Left ventricle myocardium inferior (tissue), 1 donor: Measurements from ENCODE around the gene SAP25. TPM values are rescaled to one million over a fixed set of nuclear protein-coding genes. Genes with fewer than 3 reads are reported as not detected.

ENCODE experiments used
- DNase-seq: peaks from one replicate; pipeline ENCODE4 v3.0.0-alpha.2; 2020
- H3K27ac ChIP-seq: fragments of 200-600 bp; replicated peaks from 2 replicates; pipeline ENCODE4 v1.8.0; 2021
- H3K27me3 ChIP-seq: fragments of 200-600 bp; 2 replicates; pipeline ENCODE4 v1.8.0; 2021; ENCODE audit warnings: low read depth
- H3K36me3 ChIP-seq: fragments of 200-600 bp; 2 replicates; pipeline ENCODE4 v1.8.0; 2021
- H3K4me1 ChIP-seq: fragments of 200-600 bp; 2 replicates; pipeline ENCODE4 v1.8.0; 2021
- H3K4me3 ChIP-seq: fragments of 200-600 bp; 2 replicates; pipeline ENCODE4 v1.8.0; 2021; ENCODE audit warnings: mild to moderate bottlenecking, moderate library complexity
- H3K9me3 ChIP-seq: fragments of 200-600 bp; replicated peaks from 2 replicates; pipeline ENCODE4 v1.8.0; 2021
- CTCF ChIP-seq: fragments of 200-600 bp; IDR thresholded peaks from 2 replicates; pipeline ENCODE4 v1.8.0; 2021; ENCODE audit warnings: antibody characterized with exemption, mild to moderate bottlenecking, borderline replicate concordance
- intact Hi-C: fragments of 100-400 bp; cut with micrococcal nuclease; formaldehyde crosslinking; loops from one replicate; pipeline ENCODE4 v1.11.0; 2022
- total RNA-seq: library from RNA; stranded (reverse); fragmentation: NEBNext Ultra II Directional; extraction: Animal tissue kit (Norgen Biotek cat#: 25700); gene quantifications from one replicate; pipeline ENCODE4 v1.2.1, GENCODE V29; 2021
- donor health status: DM: no; HTN: yes; CAD: no; lungs with severe emphysema.

SAP25 gene
- total RNA-seq, 1 donor from 2014 or later, result 1.1 TPM

- TF ChIP-seq CTCF, result no peak
- peaks cover under 1% of the 10 kb centered on the region for H3K4me1 ChIP-seq
- H3K9me3 ChIP-seq, result no peaks in the 10 kb centered on the region
- H3K4me3 ChIP-seq, result no peak overlapping the region
- peaks cover 75% of the 10 kb centered on the region for H3K36me3 ChIP-seq
- no peak overlapping the region for H3K27ac ChIP-seq
- no peaks in the 10 kb centered on the region for H3K27me3 ChIP-seq
- no peak for DNase-seq
- intact Hi-C loops, result no loop called here
Measured at GRCh38 chr7:100576384-100576993, 2.8 kb upstream of the SAP25 start.

- no peak for DNase-seq
- Histone ChIP-seq H3K4me1 (no peaks in the 10 kb centered on the region), H3K4me3 (no peak overlapping the region), H3K27ac (no peak overlapping the region), H3K9me3 (no peaks in the 10 kb centered on the region), H3K27me3 (no peaks in the 10 kb centered on the region), H3K36me3 (peaks cover 69% of the 10 kb centered on the region)
- intact Hi-C loops, result no loop called here
- TF ChIP-seq CTCF, result no peak
Measured at GRCh38 chr7:100575746-100576383, 2.2 kb upstream of the SAP25 start.

GRCh38 chr7:100575206-100575631 is 1.5 kb upstream of the SAP25 start:
- H3K4me3 ChIP-seq, result no peak overlapping the region
- intact Hi-C loops, result no loop called here
- H3K4me1 ChIP-seq, result peaks cover 4% of the 10 kb centered on the region
- TF ChIP-seq CTCF, result no peak
- no peak overlapping the region for H3K27ac ChIP-seq
- no peaks in the 10 kb centered on the region for H3K9me3 ChIP-seq
- peaks cover 64% of the 10 kb centered on the region for H3K36me3 ChIP-seq
- DNase-seq, result no peak
- H3K27me3 ChIP-seq, result no peaks in the 10 kb centered on the region

GRCh38 chr7:100574362-100575205 is 884 bp upstream of the SAP25 start:
- peaks cover 58% of the 10 kb centered on the region for H3K36me3 ChIP-seq
- H3K9me3 ChIP-seq, result no peaks in the 10 kb centered on the region
- TF ChIP-seq CTCF, result no peak
- intact Hi-C loops, result no loop called here
- no peak overlapping the region for H3K27ac ChIP-seq
- DNase-seq, result no peak
- H3K27me3 ChIP-seq, result no peaks in the 10 kb centered on the region
- peaks cover 10% of the 10 kb centered on the region for H3K4me1 ChIP-seq
- H3K4me3 ChIP-seq, result no peak overlapping the region

GRCh38 chr7:100572949-100573675 is 588 bp downstream of the SAP25 start:
- H3K36me3 ChIP-seq, result peaks cover 45% of the 10 kb centered on the region
- no peak overlapping the region for H3K4me3 ChIP-seq
- H3K4me1 ChIP-seq, result peaks cover 22% of the 10 kb centered on the region
- no peak overlapping the region for H3K27ac ChIP-seq
- intact Hi-C loops, result no loop called here
- no peak for DNase-seq
- H3K27me3 ChIP-seq, result no peaks in the 10 kb centered on the region
- TF ChIP-seq CTCF, result no peak
- H3K9me3 ChIP-seq, result no peaks in the 10 kb centered on the region
